GM23248 (cell line): ENCODE measurements around the gene GPR173.

Experiments used
- EZH2 ChIP-seq: fragments of 200-600 bp; sonication (generic); IDR thresholded peaks from 2 replicates; pipeline ENCODE4 v1.6.1; 2018; ENCODE audit warnings: antibody characterized with exemption, mild to moderate bottlenecking; ENCODE audit not compliant: insufficient read depth, poor library complexity, severe bottlenecking
- EZH2phosphoT487 ChIP-seq: fragments of 200-600 bp; sonication (generic); IDR thresholded peaks from 2 replicates; pipeline ENCODE4 v1.6.1; 2018; ENCODE audit warnings: antibody characterized with exemption, moderate library complexity, mild to moderate bottlenecking, low read depth; ENCODE audit not compliant: insufficient read depth

DNA sequence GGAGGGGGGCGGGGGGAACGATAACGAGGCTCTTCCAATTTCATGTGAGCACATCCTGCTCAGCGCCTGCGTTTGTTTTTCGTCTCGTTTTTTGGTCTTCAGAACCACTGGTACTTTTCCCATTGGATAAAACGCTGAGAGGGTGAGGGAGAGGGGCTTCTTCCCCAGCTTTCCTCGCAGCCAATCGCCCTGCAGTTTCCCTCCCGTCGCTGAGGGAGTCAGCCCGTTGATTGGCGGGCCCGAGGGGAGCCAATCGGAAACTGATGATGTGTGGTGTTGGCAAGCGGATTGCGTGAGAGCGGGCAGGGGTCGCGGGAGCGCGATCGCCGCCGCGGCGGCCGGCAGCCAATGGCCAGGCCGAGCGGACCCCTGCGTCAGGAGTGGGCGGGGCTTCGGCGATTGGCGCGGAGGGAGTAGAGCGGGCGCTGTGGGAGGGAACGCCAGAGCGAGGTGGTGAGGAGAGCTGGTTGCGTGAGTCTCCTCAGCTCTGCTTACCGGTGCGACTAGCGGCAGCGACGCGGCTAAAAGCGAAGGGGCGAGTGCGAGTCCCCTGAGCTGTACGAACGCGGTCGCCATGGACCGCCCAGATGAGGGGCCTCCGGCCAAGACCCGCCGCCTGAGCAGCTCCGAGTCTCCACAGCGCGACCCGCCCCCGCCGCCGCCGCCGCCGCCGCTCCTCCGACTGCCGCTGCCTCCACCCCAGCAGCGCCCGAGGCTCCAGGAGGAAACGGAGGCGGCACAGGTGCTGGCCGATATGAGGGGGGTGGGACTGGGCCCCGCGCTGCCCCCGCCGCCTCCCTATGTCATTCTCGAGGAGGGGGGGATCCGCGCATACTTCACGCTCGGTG, 33.6 kb downstream of the GPR173 start, which contains the start of gene TSPYL2:
- TF ChIP-seq EZH2 (no peak), EZH2phosphoT487 (no peak)
